Panc1 (cell line): Measurements from ENCODE around the gene SPSB1.

Experiments used
- POLR2AphosphoS5 ChIP-seq: IDR thresholded peaks from 2 replicates; pipeline ENCODE4 v1.6.1; 2012; ENCODE audit warnings: mild to moderate bottlenecking, low read depth, low read length, moderate library complexity
- SIN3A ChIP-seq: IDR thresholded peaks from 2 replicates; pipeline ENCODE4 v1.6.1; 2012; ENCODE audit warnings: low read depth, mild to moderate bottlenecking, low read length, moderate library complexity, borderline replicate concordance; ENCODE audit not compliant: insufficient read depth
- TCF7L2 ChIP-seq: IDR thresholded peaks from 2 replicates; pipeline ENCODE4 v1.6.1; 2011; ENCODE audit warnings: mild to moderate bottlenecking, low read depth, low read length, inconsistent platforms
- TF ChIP-seq, protein P1 (sequence below): fragments of 450-650 bp; IDR thresholded peaks from 2 replicates; pipeline ENCODE4 v1.5.1; 2017; ENCODE audit warnings: mild to moderate bottlenecking
- TF ChIP-seq, protein P2 (sequence below), 2 experiments: IDR thresholded peaks; 2 replicates each; pipeline ENCODE4 v1.6.1; 2011 to 2012; ENCODE audit warnings: low read depth in 2 of 2, control low read depth in 1 of 2, low read length in 1 of 2, mild to moderate bottlenecking in 1 of 2, moderate library complexity in 1 of 2; ENCODE audit not compliant: insufficient read depth in 1 of 2

DNA sequence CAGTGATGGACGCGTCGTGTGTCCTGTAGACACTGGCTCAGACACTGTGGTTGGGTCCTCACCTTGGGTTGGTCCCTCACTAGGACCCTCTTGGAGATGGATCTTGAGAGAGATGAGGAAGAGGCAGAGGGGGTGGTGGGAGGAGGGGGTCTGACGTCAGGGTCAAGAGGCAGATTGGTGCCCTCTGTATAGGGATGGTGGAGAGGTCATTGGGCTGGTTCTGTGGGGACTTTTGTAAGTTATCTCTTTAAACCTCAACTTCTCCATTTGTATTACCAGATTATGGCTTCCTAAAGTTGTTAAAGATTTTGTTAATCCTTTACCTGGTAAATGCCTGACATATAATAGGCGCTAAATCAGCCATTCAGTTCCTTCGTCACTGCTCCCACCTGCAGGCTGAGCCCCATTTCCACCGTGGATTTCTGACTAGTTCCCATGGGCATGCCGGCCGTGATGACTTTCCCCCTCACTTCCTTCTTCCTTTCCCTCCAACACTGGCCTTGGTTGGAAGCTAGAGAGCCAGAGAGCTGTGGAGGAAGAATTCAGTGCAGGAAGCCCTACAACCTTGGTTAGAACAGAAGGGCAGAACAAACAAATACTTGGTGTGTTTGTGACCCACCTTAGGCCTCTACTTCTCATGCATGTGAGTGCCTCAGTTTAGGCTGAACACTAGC lies 49.5 kb upstream of the SPSB1 start:
- TF ChIP-seq, protein P1, sequence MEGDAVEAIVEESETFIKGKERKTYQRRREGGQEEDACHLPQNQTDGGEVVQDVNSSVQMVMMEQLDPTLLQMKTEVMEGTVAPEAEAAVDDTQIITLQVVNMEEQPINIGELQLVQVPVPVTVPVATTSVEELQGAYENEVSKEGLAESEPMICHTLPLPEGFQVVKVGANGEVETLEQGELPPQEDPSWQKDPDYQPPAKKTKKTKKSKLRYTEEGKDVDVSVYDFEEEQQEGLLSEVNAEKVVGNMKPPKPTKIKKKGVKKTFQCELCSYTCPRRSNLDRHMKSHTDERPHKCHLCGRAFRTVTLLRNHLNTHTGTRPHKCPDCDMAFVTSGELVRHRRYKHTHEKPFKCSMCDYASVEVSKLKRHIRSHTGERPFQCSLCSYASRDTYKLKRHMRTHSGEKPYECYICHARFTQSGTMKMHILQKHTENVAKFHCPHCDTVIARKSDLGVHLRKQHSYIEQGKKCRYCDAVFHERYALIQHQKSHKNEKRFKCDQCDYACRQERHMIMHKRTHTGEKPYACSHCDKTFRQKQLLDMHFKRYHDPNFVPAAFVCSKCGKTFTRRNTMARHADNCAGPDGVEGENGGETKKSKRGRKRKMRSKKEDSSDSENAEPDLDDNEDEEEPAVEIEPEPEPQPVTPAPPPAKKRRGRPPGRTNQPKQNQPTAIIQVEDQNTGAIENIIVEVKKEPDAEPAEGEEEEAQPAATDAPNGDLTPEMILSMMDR, result no peak
- TF ChIP-seq SIN3A (no peak), POLR2AphosphoS5 (no peak), TCF7L2 (no peak)
- TF ChIP-seq, protein P2, sequence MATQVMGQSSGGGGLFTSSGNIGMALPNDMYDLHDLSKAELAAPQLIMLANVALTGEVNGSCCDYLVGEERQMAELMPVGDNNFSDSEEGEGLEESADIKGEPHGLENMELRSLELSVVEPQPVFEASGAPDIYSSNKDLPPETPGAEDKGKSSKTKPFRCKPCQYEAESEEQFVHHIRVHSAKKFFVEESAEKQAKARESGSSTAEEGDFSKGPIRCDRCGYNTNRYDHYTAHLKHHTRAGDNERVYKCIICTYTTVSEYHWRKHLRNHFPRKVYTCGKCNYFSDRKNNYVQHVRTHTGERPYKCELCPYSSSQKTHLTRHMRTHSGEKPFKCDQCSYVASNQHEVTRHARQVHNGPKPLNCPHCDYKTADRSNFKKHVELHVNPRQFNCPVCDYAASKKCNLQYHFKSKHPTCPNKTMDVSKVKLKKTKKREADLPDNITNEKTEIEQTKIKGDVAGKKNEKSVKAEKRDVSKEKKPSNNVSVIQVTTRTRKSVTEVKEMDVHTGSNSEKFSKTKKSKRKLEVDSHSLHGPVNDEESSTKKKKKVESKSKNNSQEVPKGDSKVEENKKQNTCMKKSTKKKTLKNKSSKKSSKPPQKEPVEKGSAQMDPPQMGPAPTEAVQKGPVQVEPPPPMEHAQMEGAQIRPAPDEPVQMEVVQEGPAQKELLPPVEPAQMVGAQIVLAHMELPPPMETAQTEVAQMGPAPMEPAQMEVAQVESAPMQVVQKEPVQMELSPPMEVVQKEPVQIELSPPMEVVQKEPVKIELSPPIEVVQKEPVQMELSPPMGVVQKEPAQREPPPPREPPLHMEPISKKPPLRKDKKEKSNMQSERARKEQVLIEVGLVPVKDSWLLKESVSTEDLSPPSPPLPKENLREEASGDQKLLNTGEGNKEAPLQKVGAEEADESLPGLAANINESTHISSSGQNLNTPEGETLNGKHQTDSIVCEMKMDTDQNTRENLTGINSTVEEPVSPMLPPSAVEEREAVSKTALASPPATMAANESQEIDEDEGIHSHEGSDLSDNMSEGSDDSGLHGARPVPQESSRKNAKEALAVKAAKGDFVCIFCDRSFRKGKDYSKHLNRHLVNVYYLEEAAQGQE (IDR thresholded peaks at IDR 0.05; ENCODE audit: insufficient read depth in 1 of 2, low read depth in 2 of 2, low read length in 1 of 2), result no peak
